HG02571 (cell line): ENCODE results near the gene POTEM.
A peak's percentile ranks its signal among the peaks of the same experiment; 100 is the strongest.
"Not testable (repeated sequence)": the region's sequence is repeated elsewhere in the genome, so short reads cannot be mapped to it uniquely, and the experiment has no call there.

Source experiments
- ATAC-seq: cut with Tn5 transposase; IDR thresholded peaks from one replicate; pipeline ENCODE4 v1.9.1; 2021; ENCODE audit warnings: mild to moderate bottlenecking, moderate library complexity; ENCODE audit not compliant: unreplicated experiment

POTEM gene

GRCh38 chr14:18967134-18967533 is at the start of gene POTEM:
POTEM (plus strand) TSS chr14:18967434; CDS start chr14:18967486, 52 bp downstream.
- ATAC-seq = not testable (repeated sequence)

GRCh38 chr14:18918345-18918744 is 48.9 kb upstream of the POTEM start:
- ATAC-seq = not testable (repeated sequence)

GRCh38 chr14:18920052-18920451 is 47.2 kb upstream of the POTEM start:
- ATAC-seq = not testable (repeated sequence)

GRCh38 chr14:18921055-18921701 is 46.1 kb upstream of the POTEM start:
- ATAC-seq = not testable (repeated sequence)

GRCh38 chr14:18936848-18937247 is 30.4 kb upstream of the POTEM start:
- ATAC-seq = not testable (repeated sequence)

- not testable (repeated sequence) for ATAC-seq
These were observed 28.5 kb upstream of the POTEM start for GRCh38 chr14:18938733-18939132.

GRCh38 chr14:18949939-18950338 is 17.3 kb upstream of the POTEM start:
- not testable (repeated sequence) for ATAC-seq

GRCh38 chr14:18953085-18953484 is 14.1 kb upstream of the POTEM start:
- ATAC-seq = not testable (repeated sequence)

- not testable (repeated sequence) for ATAC-seq
These were observed 11.4 kb upstream of the POTEM start for GRCh38 chr14:18955816-18956215.

GRCh38 chr14:18961576-18961975 is 5.7 kb upstream of the POTEM start:
- not testable (repeated sequence) for ATAC-seq

GRCh38 chr14:18962143-18962542 is 5.1 kb upstream of the POTEM start:
- ATAC-seq = peak; percentile 46

- not testable (repeated sequence) for ATAC-seq
These were observed 4.0 kb upstream of the POTEM start for GRCh38 chr14:18963276-18963675.

- not testable (repeated sequence) for ATAC-seq
These were observed 2.4 kb upstream of the POTEM start for GRCh38 chr14:18964878-18965277.

GRCh38 chr14:19002566-19002965 is 35.3 kb downstream of the POTEM start:
- not testable (repeated sequence) for ATAC-seq

- ATAC-seq = not testable (repeated sequence)
These were observed 39.3 kb downstream of the POTEM start for GRCh38 chr14:19006490-19006889.

GRCh38 chr14:19007678-19008077 is 40.4 kb downstream of the POTEM start:
- ATAC-seq = not testable (repeated sequence)

GRCh38 chr14:19011029-19011428 is 43.8 kb downstream of the POTEM start:
- ATAC-seq = not testable (repeated sequence)

GRCh38 chr14:19011703-19012102 is 44.5 kb downstream of the POTEM start:
- ATAC-seq = not testable (repeated sequence)

- not testable (repeated sequence) for ATAC-seq
These were observed 48.0 kb downstream of the POTEM start for GRCh38 chr14:19015185-19015584.

- ATAC-seq = not testable (repeated sequence)
These were observed 57.9 kb downstream of the POTEM start for GRCh38 chr14:19025080-19025589.

- ATAC-seq = not testable (repeated sequence)
These were observed 59.6 kb downstream of the POTEM start for GRCh38 chr14:19026649-19027351.

GRCh38 chr14:19027895-19028294 is 60.7 kb downstream of the POTEM start:
- not testable (repeated sequence) for ATAC-seq
